GM23338 (cell line): Measurements from ENCODE around the gene SHISA9. TPM values are rescaled to one million over a fixed set of nuclear protein-coding genes. Genes with fewer than 3 reads are reported as not detected.

ENCODE experiments used
- ATAC-seq: fragments of 200-7000 bp; cut with Tn5 transposase; 3 replicates; pipeline ENCODE4 v1.9.1; 2020
- DNase-seq: peaks from one replicate; pipeline ENCODE4 v3.0.0-alpha.2; 2015; ENCODE audit warnings: low spot score
- H2AFZ ChIP-seq: fragments of 200-600 bp; sonication (generic); 2 replicates; pipeline ENCODE4 v1.8.0; 2016; ENCODE audit warnings: antibody characterized with exemption, mild to moderate bottlenecking, moderate library complexity
- H3F3A ChIP-seq: fragments of 200-600 bp; sonication (generic); replicated peaks from 2 replicates; pipeline ENCODE4 v1.8.0; 2017; ENCODE audit warnings: antibody characterized with exemption, mixed run types, low read depth
- H3K27ac ChIP-seq: fragments of 200-600 bp; sonication (generic); 2 replicates; pipeline ENCODE4 v1.6.1; 2016; ENCODE audit warnings: low read depth
- H3K27me3 ChIP-seq: fragments of 200-600 bp; sonication (generic); 2 replicates; pipeline ENCODE4 v1.8.0; 2016; ENCODE audit warnings: mild to moderate bottlenecking, mixed run types, moderate library complexity; ENCODE audit not compliant: insufficient read depth
- H3K36me3 ChIP-seq: fragments of 200-600 bp; sonication (generic); 2 replicates; pipeline ENCODE4 v1.8.0; 2016; ENCODE audit warnings: mild to moderate bottlenecking; ENCODE audit not compliant: insufficient read depth
- H3K4me1 ChIP-seq: fragments of 200-600 bp; sonication (generic); 2 replicates; pipeline ENCODE4 v1.8.0; 2016; ENCODE audit warnings: mild to moderate bottlenecking, moderate library complexity; ENCODE audit not compliant: insufficient read depth
- H3K4me2 ChIP-seq: fragments of 200-600 bp; sonication (generic); 2 replicates; pipeline ENCODE4 v1.7.1; 2017; ENCODE audit warnings: mixed run types
- H3K4me3 ChIP-seq: fragments of 200-600 bp; sonication (generic); 2 replicates; pipeline ENCODE4 v1.6.1; 2016; ENCODE audit warnings: mixed run types
- H3K79me2 ChIP-seq: fragments of 200-600 bp; sonication (generic); replicated peaks from 2 replicates; pipeline ENCODE4 v1.8.0; 2017; ENCODE audit warnings: mild to moderate bottlenecking; ENCODE audit not compliant: insufficient read depth
- H3K9me2 ChIP-seq: fragments of 200-600 bp; sonication (generic); 2 replicates; pipeline ENCODE4 v1.8.0; 2017; ENCODE audit not compliant: insufficient read depth
- H4K20me1 ChIP-seq: fragments of 200-600 bp; sonication (generic); replicated peaks from 2 replicates; pipeline ENCODE4 v1.8.0; 2017; ENCODE audit warnings: mild to moderate bottlenecking; ENCODE audit not compliant: insufficient read depth
- H3K27ac Mint-ChIP-seq: 2 replicates; pipeline ENCODE4 v1.8.0; 2020; ENCODE audit warnings: inconsistent platforms, mild to moderate bottlenecking, moderate library complexity, mixed read lengths
- H3K27me3 Mint-ChIP-seq: 3 replicates; pipeline ENCODE4 v1.8.0; 2022; ENCODE audit warnings: low read depth, mild to moderate bottlenecking, moderate library complexity, mixed read lengths, inconsistent platforms; ENCODE audit not compliant: insufficient read depth, poor library complexity
- H3K36me3 Mint-ChIP-seq: 3 replicates; pipeline ENCODE4 v1.8.0; 2021; ENCODE audit warnings: low read depth, mild to moderate bottlenecking, inconsistent platforms, moderate library complexity, mixed read lengths
- H3K4me1 Mint-ChIP-seq: 3 replicates; pipeline ENCODE4 v1.8.0; 2020; ENCODE audit warnings: mild to moderate bottlenecking, inconsistent platforms, mixed read lengths
- H3K4me3 Mint-ChIP-seq: 3 replicates; pipeline ENCODE4 v1.8.0; 2021; ENCODE audit warnings: moderate library complexity, mild to moderate bottlenecking, inconsistent platforms, mixed read lengths
- H3K9me3 Mint-ChIP-seq: 3 replicates; pipeline ENCODE4 v1.8.0; 2020; ENCODE audit warnings: moderate library complexity, mild to moderate bottlenecking, inconsistent platforms, mixed read lengths
- CREB1 ChIP-seq: fragments of 250-450 bp; sonication (Bioruptor Pico); IDR thresholded peaks from 2 replicates; pipeline ENCODE4 v1.5.0; 2020; ENCODE audit warnings: low read depth, mild to moderate bottlenecking, moderate library complexity
- CTCF ChIP-seq, 2 experiments: fragments of 200-600 bp in 1 of 2; sonication (generic) in 1 of 2; conservative IDR thresholded peaks; 2 replicates each; pipeline versions ENCODE4 v1.5.1 to v1.6.1; 2016 to 2017; ENCODE audit warnings: antibody characterized with exemption in 2 of 2, low read depth in 2 of 2, mild to moderate bottlenecking in 2 of 2, moderate library complexity in 1 of 2
- EZH2 ChIP-seq: fragments of 200-600 bp; sonication (generic); IDR thresholded peaks from one replicate; pipeline ENCODE4 v1.8.0; 2017; ENCODE audit warnings: antibody characterized with exemption, mild to moderate bottlenecking, low read depth; ENCODE audit not compliant: unreplicated experiment
- EZH2phosphoT487 ChIP-seq: fragments of 200-600 bp; sonication (generic); IDR thresholded peaks from one replicate; pipeline ENCODE4 v1.8.1; 2018; ENCODE audit warnings: antibody characterized with exemption; ENCODE audit not compliant: unreplicated experiment
- JUNB ChIP-seq: IDR thresholded peaks from one replicate; pipeline ENCODE4 v1.6.1; 2016; ENCODE audit warnings: antibody characterized with exemption; ENCODE audit not compliant: unreplicated experiment
- NANOG ChIP-seq: IDR thresholded peaks from 2 replicates; pipeline ENCODE4 v1.6.1; 2016; ENCODE audit warnings: antibody characterized with exemption, borderline replicate concordance
- POLR2AphosphoS5 ChIP-seq: IDR thresholded peaks from 2 replicates; pipeline ENCODE4 v1.6.1; 2016; ENCODE audit warnings: antibody characterized with exemption, low read depth
- STAT1 ChIP-seq: IDR thresholded peaks from one replicate; pipeline ENCODE4 v1.6.1; 2016; ENCODE audit warnings: antibody characterized with exemption; ENCODE audit not compliant: unreplicated experiment
- ZNF114 ChIP-seq: fragments of 250-450 bp; sonication (Bioruptor Pico); IDR thresholded peaks from 2 replicates; pipeline ENCODE4 v1.5.0; 2020; ENCODE audit warnings: mild to moderate bottlenecking, moderate library complexity
- ZNF331 ChIP-seq: fragments of 250-450 bp; sonication (Bioruptor Pico); IDR thresholded peaks from 2 replicates; pipeline ENCODE4 v1.5.0; 2020; ENCODE audit warnings: low read depth, mild to moderate bottlenecking, moderate library complexity
- ZNF462 ChIP-seq: fragments of 250-450 bp; sonication (Bioruptor Pico); IDR thresholded peaks from 2 replicates; pipeline ENCODE4 v1.5.0; 2020; ENCODE audit warnings: mild to moderate bottlenecking, moderate library complexity
- polyA plus RNA-seq: library from polyadenylated mRNA; unstranded; fragments of >200 nt; fragmentation: Nextera tagmentation; extraction: Ambion mirVana; gene quantifications from 2 replicates; pipeline ENCODE4 v1.2.1, GENCODE V29; 2016
- total RNA-seq: library from RNA; depleted of rRNA; stranded (reverse); fragments of >200 nt; shearing (Covaris generic); gene quantifications from 2 replicates; pipeline ENCODE4 v1.2.3, GENCODE V29; 2014
- TF ChIP-seq, protein P1 (sequence below): IDR thresholded peaks from 2 replicates; pipeline ENCODE4 v1.6.1; 2016; ENCODE audit warnings: antibody characterized with exemption
- TF ChIP-seq, protein P2 (sequence below): IDR thresholded peaks from one replicate; pipeline ENCODE4 v1.6.1; 2018; ENCODE audit warnings: antibody characterized with exemption; ENCODE audit not compliant: unreplicated experiment

The SHISA9 gene
- total and polyA plus RNA-seq, 2 experiments from 2014 or later, result 10.4 to 45.6 TPM

DNA sequence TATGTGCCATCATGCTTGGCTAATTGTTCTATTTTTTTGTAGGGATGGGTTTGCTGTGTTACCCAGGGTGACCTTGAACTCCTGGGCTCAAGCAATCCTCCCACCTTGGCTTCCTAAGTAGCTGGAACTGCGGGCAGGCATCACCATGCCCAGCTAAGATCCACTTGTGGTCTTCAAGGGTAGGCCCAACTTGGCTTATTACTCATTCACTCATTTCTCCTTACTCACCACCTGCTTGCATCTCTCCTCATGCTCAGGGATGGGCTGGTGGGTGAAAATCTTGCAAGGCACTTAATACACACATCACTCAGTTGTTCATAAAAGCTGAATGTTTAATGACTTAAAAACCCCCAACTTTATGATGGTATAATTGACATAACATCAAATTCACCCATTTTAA, 207.8 kb downstream of the SHISA9 start:
- Histone ChIP-seq H3K9me2 (no peaks in the 10 kb centered on the region), H3K4me3 (no peak overlapping the region), H3K36me3 (no peaks in the 10 kb centered on the region), H2AFZ (no peak overlapping the region), H3K4me1 (peaks cover 12% of the 10 kb centered on the region; the same call in 1 of the 2 replicates), H3F3A (no peaks in the 10 kb centered on the region), H3K79me2 (peaks cover 26% of the 10 kb centered on the region), H4K20me1 (no peaks in the 10 kb centered on the region), H3K27me3 (no peaks in the 10 kb centered on the region), H3K27ac (no peak overlapping the region), H3K4me2 (no peak overlapping the region)
- DNase-seq, result no peak
- Mint-ChIP-seq H3K27me3 (peaks cover 2% of the 10 kb centered on the region), H3K27ac (no peak overlapping the region), H3K4me1 (peaks cover 21% of the 10 kb centered on the region), H3K9me3 (peaks cover 11% of the 10 kb centered on the region), H3K4me3 (no peak overlapping the region), H3K36me3 (peaks cover 15% of the 10 kb centered on the region; the same call in 2 of the 3 replicates)
- TF ChIP-seq CREB1 (CRISPR knock-in tag) (no peak), CTCF (conservative IDR thresholded peaks at IDR 0.05; ENCODE audit: low read depth in 2 of 2) (no peak), ZNF462 (CRISPR knock-in tag) (no peak), POLR2AphosphoS5 (no peak), STAT1 (no peak), ZNF331 (CRISPR knock-in tag) (no peak), EZH2 (no peak), ZNF114 (CRISPR knock-in tag) (no peak), EZH2phosphoT487 (no peak), JUNB (no peak), NANOG (no peak)
- TF ChIP-seq, protein P1, sequence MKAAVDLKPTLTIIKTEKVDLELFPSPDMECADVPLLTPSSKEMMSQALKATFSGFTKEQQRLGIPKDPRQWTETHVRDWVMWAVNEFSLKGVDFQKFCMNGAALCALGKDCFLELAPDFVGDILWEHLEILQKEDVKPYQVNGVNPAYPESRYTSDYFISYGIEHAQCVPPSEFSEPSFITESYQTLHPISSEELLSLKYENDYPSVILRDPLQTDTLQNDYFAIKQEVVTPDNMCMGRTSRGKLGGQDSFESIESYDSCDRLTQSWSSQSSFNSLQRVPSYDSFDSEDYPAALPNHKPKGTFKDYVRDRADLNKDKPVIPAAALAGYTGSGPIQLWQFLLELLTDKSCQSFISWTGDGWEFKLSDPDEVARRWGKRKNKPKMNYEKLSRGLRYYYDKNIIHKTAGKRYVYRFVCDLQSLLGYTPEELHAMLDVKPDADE, result no peak
- TF ChIP-seq, protein P2, sequence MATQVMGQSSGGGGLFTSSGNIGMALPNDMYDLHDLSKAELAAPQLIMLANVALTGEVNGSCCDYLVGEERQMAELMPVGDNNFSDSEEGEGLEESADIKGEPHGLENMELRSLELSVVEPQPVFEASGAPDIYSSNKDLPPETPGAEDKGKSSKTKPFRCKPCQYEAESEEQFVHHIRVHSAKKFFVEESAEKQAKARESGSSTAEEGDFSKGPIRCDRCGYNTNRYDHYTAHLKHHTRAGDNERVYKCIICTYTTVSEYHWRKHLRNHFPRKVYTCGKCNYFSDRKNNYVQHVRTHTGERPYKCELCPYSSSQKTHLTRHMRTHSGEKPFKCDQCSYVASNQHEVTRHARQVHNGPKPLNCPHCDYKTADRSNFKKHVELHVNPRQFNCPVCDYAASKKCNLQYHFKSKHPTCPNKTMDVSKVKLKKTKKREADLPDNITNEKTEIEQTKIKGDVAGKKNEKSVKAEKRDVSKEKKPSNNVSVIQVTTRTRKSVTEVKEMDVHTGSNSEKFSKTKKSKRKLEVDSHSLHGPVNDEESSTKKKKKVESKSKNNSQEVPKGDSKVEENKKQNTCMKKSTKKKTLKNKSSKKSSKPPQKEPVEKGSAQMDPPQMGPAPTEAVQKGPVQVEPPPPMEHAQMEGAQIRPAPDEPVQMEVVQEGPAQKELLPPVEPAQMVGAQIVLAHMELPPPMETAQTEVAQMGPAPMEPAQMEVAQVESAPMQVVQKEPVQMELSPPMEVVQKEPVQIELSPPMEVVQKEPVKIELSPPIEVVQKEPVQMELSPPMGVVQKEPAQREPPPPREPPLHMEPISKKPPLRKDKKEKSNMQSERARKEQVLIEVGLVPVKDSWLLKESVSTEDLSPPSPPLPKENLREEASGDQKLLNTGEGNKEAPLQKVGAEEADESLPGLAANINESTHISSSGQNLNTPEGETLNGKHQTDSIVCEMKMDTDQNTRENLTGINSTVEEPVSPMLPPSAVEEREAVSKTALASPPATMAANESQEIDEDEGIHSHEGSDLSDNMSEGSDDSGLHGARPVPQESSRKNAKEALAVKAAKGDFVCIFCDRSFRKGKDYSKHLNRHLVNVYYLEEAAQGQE, result no peak
- ATAC-seq, result no peak
